Nucleus accumbens (tissue), 56 donors: Measurements from ENCODE around the gene TAGLN.
"Not testable (repeated sequence)": the region's sequence is repeated elsewhere in the genome, so short reads cannot be mapped to it uniquely, and the experiment has no call there.

Experiments
- DNase-seq, 56 donors: peaks; one replicate each; lab custom pipeline; 2025; lab: John Stamatoyannopoulos, UW

The TAGLN gene

DNA sequence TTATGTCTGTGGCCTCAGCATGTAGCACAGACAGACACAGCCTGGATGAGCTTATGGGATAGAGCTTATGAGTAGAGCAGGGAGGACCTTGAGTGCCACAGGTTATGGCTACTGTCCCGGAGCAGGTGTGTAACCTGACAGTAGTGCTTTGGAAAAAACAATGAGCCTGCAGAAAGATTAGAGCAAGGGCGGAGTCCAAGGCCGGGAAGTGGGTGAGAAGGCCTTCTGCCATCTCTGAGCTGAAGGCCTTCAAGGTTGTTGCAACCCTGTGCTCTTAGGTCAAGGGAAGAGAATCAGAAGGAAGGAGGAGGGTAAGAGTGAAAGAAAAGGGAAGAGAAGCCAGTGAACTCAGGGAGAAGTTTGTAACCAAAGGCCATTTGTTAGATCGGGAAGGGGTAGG lies 3.9 kb upstream of the TAGLN start:
- no peak for DNase-seq

DNA sequence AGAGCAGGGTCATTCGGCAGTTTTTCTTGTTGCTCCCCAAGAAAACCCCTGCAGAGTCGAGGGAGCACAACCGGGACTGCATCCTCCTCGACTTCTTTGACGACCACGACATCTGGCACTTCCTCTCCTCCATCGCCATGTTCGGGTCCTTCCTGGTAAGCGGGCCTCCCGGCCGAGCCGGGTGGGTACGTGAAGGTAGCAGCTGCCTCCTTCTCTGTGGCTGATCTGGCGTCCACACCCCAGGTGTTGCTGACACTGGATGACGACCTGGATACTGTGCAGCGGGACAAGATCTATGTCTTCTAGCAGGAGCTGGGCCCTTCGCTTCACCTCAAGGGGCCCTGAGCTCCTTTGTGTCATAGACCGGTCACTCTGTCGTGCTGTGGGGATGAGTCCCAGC lies 3.4 kb upstream of the TAGLN start:
- no peak for DNase-seq

- no peak for DNase-seq
Measured at GRCh38 chr11:117197006-117197405, 2.2 kb upstream of the TAGLN start.

GRCh38 chr11:117197516-117198456 lies 1.4 kb upstream of the TAGLN start:
- no peak for DNase-seq

- DNase-seq: no peak
Measured at GRCh38 chr11:117198613-117199012, 557 bp upstream of the TAGLN start.

GRCh38 chr11:117199916-117200812 lies 994 bp downstream of the TAGLN start:
- DNase-seq: no peak

- DNase-seq: no peak
Measured at GRCh38 chr11:117200813-117201657, 1.9 kb downstream of the TAGLN start.

DNA sequence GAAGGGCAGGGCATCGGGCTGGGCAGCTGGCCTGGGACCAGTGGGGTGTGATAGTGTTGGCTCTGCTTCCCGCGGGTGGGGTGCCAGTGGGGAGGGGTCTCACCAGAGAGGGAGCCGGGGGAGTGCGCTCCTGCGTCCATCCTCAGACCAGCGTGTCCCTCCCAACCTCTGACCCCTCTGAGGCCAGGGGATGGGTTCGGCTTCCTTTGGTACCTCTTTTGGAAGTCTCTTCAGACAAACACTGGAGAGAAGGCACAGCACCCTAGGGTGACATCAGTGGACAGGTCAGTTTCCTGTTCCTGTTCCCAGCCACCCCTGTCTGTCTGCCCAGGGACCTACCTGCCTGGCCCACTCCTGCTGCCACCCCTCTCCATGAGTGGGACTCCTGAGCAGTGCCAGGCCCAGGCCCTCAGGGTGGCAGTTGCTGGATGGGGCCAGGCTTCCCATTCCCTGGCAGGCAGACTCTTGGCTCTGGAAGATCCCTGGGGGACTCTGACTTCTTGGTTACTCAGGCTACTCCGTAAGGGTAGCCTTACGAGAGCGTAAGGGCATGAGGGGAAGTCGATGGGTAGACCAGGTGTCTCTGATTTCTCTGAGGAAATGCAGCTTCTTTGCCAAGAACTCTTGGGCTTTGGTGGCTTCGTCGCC lies 2.6 kb downstream of the TAGLN start:
- DNase-seq: no peak

GRCh38 chr11:117202386-117203068 lies 3.4 kb downstream of the TAGLN start:
- DNase-seq: no peak

DNA sequence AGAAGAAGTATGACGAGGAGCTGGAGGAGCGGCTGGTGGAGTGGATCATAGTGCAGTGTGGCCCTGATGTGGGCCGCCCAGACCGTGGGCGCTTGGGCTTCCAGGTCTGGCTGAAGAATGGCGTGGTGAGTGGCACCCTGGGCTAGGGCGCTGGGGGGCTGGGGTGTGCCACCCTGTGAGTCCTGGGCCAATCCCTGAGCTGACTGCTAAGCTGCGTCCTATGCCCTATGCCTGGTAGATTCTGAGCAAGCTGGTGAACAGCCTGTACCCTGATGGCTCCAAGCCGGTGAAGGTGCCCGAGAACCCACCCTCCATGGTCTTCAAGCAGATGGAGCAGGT lies 3.9 kb downstream of the TAGLN start:
- no peak for DNase-seq

DNA sequence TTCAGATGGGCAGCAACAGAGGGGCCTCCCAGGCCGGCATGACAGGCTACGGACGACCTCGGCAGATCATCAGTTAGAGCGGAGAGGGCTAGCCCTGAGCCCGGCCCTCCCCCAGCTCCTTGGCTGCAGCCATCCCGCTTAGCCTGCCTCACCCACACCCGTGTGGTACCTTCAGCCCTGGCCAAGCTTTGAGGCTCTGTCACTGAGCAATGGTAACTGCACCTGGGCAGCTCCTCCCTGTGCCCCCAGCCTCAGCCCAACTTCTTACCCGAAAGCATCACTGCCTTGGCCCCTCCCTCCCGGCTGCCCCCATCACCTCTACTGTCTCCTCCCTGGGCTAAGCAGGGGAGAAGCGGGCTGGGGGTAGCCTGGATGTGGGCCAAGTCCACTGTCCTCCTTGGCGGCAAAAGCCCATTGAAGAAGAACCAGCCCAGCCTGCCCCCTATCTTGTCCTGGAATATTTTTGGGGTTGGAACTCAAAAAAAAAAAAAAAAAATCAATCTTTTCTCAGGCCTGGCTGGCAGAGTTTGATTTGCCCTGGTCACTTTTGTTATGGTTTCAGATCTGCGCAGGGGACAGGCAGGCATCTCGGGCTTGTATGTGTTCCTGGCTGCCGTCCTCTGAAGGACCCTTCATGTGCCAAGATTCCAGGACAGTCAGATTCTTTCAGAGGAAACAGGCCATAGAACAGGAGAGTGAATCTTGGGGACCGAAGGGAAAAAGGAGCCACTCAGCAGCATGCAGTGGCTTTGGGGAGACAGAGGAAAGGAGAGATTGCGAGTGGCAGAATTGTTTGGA lies 5.3 kb downstream of the TAGLN start:
- DNase-seq: no peak

DNA sequence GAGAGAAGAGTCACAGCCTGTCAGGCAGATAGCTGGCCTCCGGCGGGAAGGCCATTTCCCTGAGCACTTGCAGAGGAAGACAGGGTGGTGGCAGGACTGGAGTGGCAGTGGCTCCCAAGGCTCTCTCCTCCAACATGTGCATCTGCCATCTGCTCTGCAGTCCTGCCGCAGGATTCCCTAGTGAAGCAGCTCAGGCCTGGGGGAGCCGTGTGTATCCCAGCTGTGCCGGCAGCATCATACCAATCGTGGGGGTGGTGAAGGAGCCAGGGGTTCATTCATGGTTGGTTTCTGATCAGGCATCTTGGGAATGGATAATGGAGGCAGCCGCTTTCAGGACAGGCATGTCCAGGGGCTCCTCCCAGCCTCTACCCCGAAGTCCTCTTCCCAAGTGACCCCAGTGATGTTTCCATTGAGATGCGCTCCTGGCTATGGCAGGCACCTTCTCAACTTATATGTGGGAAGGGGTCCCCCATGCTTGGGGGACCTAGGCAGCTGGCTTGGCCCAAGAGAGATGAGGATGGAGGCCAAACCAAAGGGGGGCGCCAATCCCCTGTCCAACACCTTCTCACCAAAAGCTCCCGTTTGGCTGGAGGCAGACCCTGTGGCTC lies 6.1 kb downstream of the TAGLN start:
- DNase-seq: no peak

DNA sequence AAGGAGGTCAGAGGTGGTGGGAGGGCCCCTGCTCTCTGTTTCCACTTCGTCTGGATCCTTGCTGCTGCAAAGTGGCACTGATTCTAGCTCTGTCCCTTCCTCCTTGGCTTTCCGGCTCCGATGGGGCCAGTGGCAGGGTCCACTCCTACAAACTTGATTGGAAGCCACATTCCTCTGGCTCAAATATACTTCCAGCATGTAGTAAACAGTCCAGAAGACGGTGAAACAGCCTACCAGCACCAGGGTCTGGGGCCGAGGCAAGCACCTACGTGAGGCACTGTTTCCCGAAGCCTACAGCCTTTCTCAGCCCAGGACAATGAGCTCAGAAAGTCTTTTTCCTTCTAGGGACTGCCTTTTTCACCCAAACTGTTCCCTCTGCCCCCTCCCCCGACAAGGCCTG lies 6.9 kb downstream of the TAGLN start:
- DNase-seq: not testable (repeated sequence)

GRCh38 chr11:117206859-117207258 lies 7.7 kb downstream of the TAGLN start:
- not testable (repeated sequence) for DNase-seq

GRCh38 chr11:117207481-117207880 lies 8.3 kb downstream of the TAGLN start:
- not testable (repeated sequence) for DNase-seq

DNA sequence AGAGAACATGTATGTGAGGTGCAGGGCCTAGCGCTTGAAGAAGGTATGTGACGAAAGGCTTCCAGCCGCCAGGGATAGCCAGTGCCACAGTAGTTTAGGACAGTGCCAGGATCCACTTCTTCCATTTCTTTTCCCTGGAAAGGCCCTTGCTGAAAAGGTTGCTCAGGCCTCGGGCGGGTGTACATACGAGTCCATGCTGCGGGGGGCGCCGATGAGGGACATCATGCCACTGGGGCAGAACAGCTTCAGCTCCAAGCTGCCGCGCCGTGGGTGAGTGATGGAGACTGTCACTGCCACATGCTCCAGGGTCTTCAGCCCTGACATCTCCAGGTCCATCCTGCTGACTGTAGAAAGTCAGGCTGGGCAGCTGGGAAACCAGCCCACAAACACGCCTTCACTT lies 9.5 kb downstream of the TAGLN start:
- DNase-seq: not testable (repeated sequence)

- DNase-seq: not testable (repeated sequence)
Measured at GRCh38 chr11:117209351-117210125, 10.4 kb downstream of the TAGLN start.
